Kidney epithelial cell (primary cell): ENCODE results near the gene VPS13A. TPM values are rescaled to one million over a fixed set of nuclear protein-coding genes. Genes with fewer than 3 reads are reported as not detected.
"Not testable (repeated sequence)": the region's sequence is repeated elsewhere in the genome, so short reads cannot be mapped to it uniquely, and the experiment has no call there.

Source experiments
- DNase-seq: peaks from one replicate; pipeline ENCODE4 v3.0.0-alpha.2; 2010; ENCODE audit warnings: low read depth
- H3K27me3 ChIP-seq: 2 replicates; pipeline ENCODE4 v1.6.0; 2011; ENCODE audit warnings: low read length; ENCODE audit not compliant: control insufficient read depth, insufficient read depth
- H3K36me3 ChIP-seq: 2 replicates; pipeline ENCODE4 v1.5.1; 2011; ENCODE audit warnings: low read length; ENCODE audit not compliant: control insufficient read depth, insufficient read depth
- H3K4me3 ChIP-seq: 2 replicates; pipeline ENCODE4 v1.5.1; 2011; ENCODE audit warnings: low read depth, mild to moderate bottlenecking, control low read depth, low read length
- CTCF ChIP-seq: IDR thresholded peaks from 2 replicates; pipeline ENCODE4 v1.5.1; 2011; ENCODE audit warnings: mild to moderate bottlenecking, moderate library complexity, low read length, control low read depth, inconsistent platforms; ENCODE audit not compliant: insufficient read depth, poor library complexity, severe bottlenecking
- total RNA-seq: library from RNA; depleted of rRNA; stranded (reverse); fragments of >200 nt; gene quantifications from 2 replicates; pipeline ENCODE4 v1.2.3, GENCODE V29; 2015

Gene VPS13A
- total RNA-seq, 1 donor from 2014 or later, result 16.3 TPM

DNA sequence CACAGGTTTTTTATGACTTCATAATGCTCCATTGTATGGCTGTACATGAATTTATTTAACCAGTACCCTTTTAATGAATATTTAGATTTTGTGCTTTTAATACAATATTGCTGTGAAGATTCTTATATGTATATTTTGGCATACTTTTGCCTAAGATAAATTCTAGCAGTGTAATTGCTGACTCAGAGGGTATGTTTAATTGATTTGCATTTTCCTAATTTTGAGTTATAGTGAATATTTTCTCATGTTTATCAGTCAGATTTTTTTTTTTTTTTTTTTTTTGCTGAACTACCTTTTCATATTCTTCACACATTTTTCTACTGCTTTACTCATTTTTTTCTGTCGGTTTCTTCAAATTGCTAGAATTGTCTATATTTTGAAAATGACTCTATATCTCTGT, 222.6 kb downstream of the VPS13A start:
- no peaks in the 10 kb centered on the region for H3K36me3 ChIP-seq
- H3K4me3 ChIP-seq, result no peak overlapping the region
- H3K27me3 ChIP-seq, result no peaks in the 10 kb centered on the region
- no peak for TF ChIP-seq CTCF
- no peak for DNase-seq

DNA sequence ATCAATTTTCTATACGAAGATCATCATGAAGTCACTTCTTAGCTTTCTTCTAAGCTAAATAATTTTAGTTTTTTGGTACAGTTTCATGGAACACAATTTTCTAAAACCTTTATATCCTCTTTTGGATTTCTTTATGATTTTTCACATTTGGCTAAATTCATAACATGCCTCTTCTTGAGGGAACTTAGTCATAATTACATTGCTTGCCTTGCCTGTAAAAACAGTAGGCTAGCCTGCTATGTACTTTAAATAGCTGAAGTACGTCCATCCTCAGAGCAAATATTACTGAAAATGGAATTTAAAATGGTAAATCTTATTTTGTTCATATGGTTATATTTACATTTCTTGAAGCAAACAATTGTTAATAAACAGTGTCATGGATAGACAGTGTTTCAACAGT, 225.0 kb downstream of the VPS13A start:
- TF ChIP-seq CTCF, result no peak
- DNase-seq, result no peak
- Histone ChIP-seq H3K4me3 (no peak overlapping the region), H3K36me3 (no peaks in the 10 kb centered on the region), H3K27me3 (no peaks in the 10 kb centered on the region)

DNA sequence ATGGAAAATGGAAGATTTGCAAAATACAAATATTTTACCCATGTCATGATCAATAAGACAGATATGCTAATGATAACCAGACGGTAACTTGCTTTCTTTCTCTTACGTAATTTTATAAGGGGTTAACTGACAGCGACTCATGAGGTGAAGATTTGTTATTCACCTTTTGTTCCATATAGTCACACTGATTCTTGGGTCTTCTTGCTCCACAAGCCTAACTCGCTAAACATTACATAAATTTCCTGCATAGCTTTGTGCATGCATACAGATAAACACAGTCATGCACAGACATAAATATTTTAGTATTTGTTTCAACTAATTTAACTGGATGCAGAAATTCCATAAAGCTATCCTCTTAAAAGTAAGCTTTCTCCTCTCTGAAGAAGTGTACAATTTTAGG, 225.9 kb downstream of the VPS13A start:
- TF ChIP-seq CTCF, result no peak
- H3K36me3 ChIP-seq, result no peaks in the 10 kb centered on the region
- DNase-seq, result no peak
- H3K27me3 ChIP-seq, result no peaks in the 10 kb centered on the region
- no peak overlapping the region for H3K4me3 ChIP-seq

DNA sequence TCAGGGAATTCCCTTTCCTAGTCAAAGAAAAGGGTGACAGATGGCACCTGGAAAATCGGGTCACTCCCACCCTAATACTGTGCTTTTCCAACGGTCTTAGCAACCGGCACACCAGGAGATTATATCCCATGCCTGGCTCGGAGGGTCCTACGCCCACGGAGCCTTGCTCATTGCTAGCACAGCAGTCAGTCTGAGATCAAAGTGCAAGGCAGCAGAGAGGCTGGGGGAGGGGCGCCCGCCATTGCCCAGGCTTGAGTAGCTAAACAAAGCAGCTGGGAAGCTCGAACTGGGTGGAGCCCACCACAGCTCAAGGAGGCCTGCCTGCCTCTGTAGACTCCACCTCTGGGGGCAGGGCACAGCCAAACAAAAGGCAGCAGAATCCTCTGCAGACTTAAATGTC, 231.2 kb downstream of the VPS13A start:
- H3K36me3 ChIP-seq, DNase-seq, H3K27me3 ChIP-seq, H3K4me3 ChIP-seq: not testable (repeated sequence)

DNA sequence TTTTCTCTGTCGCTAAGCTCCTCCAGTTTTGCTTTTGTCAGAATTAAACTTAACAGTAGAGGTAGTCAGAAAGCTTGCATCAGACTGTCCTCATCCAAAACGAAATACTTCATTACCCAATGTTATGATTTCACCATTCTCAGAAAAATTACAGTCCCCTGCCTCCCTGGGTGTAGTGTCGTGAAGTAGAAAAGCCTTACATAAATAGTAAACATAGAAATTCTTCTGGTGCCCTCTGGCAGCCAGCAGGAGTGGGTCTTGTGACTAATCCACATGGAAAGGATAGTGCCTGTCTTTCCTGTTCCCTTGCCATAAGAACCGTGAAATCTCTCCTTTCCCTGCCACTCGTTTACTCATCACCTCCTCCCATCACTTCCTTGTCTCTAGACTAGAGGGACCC, 240.2 kb downstream of the VPS13A start:
- H3K4me3 ChIP-seq, result no peak overlapping the region
- no peaks in the 10 kb centered on the region for H3K36me3 ChIP-seq
- no peak for DNase-seq
- TF ChIP-seq CTCF, result no peak
- H3K27me3 ChIP-seq, result no peaks in the 10 kb centered on the region

- Histone ChIP-seq H3K36me3 (no peaks in the 10 kb centered on the region), H3K27me3 (no peaks in the 10 kb centered on the region), H3K4me3 (no peak overlapping the region)
- no peak for TF ChIP-seq CTCF
- DNase-seq, result no peak
These were observed 240.9 kb downstream of the VPS13A start for GRCh38 chr9:77418226-77418625.
